NK-92 (cell line): ENCODE results near the gene PCDHB7.
"Not testable (repeated sequence)": the region's sequence is repeated elsewhere in the genome, so short reads cannot be mapped to it uniquely, and the experiment has no call there.

Source experiments
- DNase-seq: peaks from one replicate; lab custom pipeline; 2025; ENCODE audit not compliant: unreplicated experiment; lab: John Stamatoyannopoulos, UW

PCDHB7 gene

DNA sequence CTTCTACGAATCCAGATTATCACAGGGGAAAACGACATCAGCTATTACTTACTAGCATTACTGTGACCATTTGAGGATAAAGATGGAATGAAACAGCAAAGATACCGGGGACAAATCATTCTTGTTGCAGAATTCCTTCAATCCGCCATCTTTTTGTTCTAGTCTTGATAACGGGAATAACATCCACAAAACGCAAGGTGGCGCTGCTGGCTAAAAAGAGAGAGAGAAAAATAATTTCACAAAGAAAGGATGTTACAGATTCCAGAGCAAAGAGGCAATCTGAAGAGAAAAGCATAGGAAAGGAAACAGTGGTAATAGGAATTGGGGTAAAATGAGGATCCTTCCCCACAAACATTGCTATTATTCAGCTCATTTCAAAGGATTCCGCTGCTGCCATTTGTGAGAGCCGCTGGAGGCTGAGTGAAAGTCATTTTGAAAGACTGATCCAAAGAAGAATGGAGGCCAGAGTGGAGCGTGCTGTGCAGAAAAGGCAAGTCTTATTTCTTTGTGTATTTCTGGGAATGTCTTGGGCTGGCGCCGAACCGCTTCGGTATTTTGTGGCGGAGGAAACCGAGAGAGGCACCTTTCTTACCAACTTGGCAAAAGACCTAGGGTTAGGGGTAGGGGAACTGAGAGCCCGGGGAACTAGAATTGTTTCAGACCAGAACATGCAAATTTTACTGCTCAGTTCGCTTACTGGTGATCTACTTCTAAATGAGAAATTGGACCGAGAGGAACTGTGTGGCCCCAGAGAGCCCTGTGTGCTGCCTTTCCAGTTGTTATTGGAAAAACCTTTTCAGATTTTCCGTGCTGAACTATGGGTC lies at the start of gene PCDHB7:
Gene PCDHB7 (plus strand): TSS at position 264 of the 824 bp plus-strand sequence. CDS start 192 bp downstream, at position 456.
- no peak for DNase-seq

DNA sequence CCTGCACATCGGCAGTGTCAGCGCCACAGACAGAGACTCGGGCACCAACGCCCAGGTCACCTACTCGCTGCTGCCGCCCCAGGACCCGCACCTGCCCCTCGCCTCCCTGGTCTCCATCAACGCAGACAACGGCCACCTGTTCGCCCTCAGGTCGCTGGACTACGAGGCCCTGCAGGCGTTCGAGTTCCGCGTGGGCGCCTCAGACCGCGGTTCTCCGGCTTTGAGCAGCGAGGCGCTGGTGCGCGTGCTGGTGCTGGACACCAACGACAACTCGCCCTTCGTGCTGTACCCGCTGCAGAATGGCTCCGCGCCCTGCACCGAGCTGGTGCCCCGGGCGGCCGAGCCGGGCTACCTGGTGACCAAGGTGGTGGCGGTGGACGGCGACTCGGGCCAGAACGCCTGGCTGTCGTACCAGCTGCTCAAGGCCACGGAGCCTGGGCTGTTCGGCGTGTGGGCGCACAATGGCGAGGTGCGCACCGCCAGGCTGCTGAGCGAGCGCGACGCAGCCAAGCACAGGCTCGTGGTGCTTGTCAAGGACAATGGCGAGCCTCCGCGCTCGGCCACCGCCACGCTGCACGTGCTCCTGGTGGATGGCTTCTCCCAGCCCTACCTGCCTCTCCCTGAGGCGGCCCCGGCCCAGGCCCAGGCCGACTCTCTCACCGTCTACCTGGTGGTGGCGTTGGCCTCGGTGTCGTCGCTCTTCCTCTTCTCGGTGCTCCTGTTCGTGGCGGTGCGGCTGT lies 48.9 kb upstream of the PCDHB7 start:
- DNase-seq, result not testable (repeated sequence)

DNA sequence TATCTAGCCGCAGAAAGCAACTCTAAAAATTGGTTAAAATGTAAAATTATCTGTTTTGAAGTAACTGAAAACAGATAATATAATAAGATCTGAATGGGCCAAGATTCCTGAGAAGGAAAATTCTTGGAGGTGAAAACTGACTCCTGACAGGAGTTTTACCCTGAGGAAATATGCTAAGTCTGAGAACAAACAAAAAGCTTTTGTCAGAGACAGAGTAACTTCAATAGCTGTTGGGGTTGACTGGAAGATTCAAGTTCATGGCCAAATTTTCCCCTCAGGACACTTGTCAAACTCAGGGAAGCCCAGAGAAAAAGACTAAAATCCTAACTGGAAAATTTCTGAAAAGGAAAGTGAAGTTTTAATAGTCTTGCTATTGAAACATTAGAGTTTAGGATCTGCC lies 45.1 kb upstream of the PCDHB7 start:
- no peak for DNase-seq

DNA sequence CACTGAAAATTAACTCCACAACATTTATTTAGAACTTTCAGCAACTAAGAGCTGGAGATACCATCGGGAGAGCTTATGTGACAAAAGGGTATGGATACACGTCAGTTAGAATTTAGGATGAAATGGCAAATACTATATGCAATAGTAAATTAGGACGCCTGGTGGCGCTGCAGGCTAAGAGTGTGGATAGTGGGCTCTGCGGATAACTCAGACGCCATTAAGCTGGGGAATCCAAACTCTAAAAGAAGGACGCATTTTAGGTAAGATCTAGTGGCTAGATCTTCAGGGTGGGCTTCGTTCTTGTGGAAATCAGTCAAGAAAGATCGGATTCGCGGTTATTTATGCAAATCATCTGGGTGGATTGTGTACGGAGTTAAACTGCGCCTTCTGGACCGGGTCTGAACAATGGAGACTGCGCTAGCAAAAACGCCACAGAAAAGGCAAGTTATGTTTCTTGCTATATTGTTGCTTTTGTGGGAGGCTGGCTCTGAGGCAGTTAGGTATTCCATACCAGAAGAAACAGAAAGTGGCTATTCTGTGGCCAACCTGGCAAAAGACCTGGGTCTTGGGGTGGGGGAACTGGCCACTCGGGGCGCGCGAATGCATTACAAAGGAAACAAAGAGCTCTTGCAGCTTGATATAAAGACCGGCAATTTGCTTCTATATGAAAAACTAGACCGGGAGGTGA lies 37.3 kb upstream of the PCDHB7 start, which contains the start of gene PCDHB5:
Gene PCDHB5 (plus strand): TSS at position 177 of the 688 bp plus-strand sequence. CDS start 229 bp downstream, at position 406.
- DNase-seq, result no peak

DNA sequence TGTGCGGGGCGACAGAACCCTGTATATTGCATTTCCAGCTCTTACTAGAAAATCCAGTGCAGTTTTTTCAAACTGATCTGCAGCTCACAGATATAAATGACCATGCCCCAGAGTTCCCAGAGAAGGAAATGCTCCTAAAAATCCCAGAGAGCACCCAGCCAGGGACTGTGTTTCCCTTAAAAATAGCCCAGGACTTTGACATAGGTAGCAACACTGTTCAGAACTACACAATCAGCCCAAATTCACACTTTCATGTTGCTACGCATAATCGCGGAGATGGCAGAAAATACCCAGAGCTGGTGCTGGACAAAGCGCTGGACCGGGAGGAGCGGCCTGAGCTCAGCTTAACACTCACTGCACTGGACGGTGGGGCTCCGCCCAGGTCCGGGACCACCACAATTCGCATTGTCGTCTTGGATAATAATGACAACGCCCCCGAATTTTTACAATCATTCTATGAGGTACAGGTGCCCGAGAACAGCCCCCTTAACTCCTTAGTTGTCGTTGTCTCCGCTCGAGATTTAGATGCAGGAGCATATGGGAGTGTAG lies 36.7 kb upstream of the PCDHB7 start:
- no peak for DNase-seq

DNA sequence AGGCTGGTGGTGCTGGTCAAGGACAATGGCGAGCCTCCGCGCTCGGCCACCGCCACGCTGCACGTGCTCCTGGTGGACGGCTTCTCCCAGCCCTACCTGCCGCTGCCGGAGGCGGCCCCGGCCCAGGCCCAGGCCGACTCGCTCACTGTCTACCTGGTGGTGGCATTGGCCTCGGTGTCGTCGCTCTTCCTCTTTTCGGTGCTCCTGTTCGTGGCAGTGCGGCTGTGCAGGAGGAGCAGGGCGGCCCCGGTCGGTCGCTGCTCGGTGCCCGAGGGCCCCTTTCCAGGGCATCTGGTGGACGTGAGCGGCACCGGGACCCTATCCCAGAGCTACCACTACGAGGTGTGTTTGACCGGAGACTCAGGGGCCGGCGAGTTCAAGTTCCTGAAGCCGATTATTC lies 35.1 kb upstream of the PCDHB7 start:
- not testable (repeated sequence) for DNase-seq

- DNase-seq, result no peak
These were observed 22.6 kb upstream of the PCDHB7 start, which contains the start of gene PCDHB6 for GRCh38 chr5:141149812-141150211. TSS of gene PCDHB6 (plus strand) at chr5:141150057. CDS start at chr5:141150258, 201 bp downstream.

GRCh38 chr5:141150224-141150992 lies 22.0 kb upstream of the PCDHB7 start:
- DNase-seq, result no peak

DNA sequence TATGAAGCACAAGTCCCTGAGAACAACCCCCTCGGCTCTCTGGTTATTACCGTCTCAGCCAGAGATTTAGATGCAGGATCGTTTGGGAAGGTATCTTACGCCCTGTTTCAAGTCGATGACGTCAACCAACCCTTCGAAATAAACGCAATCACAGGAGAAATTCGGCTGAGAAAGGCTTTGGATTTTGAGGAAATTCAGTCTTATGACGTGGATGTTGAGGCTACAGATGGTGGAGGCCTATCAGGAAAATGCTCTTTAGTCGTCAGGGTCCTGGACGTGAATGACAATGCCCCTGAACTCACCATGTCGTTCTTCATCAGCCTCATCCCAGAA lies 21.5 kb upstream of the PCDHB7 start:
- no peak for DNase-seq

DNA sequence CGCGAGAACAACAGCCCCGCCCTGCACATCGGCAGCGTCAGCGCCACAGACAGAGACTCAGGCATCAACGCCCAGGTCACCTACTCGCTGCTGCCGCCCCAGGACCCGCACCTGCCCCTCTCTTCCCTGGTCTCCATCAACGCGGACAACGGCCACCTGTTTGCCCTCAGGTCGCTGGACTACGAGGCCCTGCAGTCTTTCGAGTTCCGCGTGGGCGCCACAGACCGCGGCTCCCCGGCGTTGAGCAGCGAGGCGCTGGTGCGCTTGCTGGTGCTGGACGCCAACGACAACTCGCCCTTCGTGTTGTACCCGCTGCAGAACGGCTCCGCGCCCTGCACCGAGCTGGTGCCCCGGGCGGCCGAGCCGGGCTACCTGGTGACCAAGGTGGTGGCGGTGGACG lies 20.8 kb upstream of the PCDHB7 start:
- not testable (repeated sequence) for DNase-seq

DNA sequence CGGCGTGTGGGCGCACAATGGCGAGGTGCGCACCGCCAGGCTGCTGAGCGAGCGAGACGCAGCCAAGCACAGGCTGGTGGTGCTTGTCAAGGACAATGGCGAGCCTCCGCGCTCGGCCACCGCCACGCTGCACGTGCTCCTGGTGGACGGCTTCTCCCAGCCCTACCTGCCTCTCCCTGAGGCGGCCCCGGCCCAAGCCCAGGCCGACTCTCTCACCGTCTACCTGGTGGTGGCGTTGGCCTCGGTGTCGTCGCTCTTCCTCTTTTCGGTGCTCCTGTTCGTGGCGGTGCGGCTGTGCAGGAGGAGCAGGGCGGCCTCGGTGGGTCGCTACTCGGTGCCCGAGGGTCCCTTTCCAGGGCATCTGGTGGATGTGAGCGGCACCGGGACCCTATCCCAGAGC lies 20.3 kb upstream of the PCDHB7 start:
- DNase-seq, result not testable (repeated sequence)

DNA sequence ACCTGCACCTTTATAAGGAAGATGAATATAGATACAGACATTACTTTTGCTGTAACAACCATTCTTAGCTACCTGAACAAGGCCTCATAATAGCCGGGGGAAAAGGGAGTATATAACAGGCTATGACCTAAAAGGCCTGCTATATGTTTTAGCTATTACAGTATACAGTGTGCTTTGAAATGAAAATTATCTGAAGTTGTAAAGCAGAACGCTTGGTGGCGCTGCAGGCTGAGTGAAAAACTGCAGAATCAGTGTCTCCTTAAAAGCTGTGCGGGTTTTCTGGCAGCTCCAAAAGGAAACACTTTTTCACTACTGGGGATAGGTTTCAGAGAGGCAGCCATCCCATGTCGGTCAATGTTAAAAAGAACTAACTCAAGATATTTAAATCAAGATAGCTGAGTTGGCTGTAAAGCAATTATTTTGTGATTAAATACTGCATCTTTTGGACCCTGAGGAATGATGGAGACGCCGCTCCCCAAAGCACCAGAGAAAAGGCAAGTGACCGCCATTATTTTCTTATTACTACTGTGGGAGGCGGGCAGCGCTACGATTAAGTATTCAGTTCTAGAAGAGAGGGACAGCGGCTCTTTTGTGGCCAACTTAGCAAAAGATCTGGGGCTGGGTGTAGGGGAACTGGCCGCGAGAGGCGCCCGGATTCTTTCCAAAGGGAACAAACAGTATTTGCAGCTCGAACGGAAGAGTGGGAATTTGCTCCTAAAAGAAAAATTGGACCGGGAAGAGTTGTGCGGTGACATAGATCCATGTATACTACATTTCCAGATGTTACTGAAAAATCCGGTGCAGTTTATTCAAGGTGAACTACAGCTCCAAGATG lies 16.7 kb upstream of the PCDHB7 start:
- DNase-seq, result no peak

GRCh38 chr5:141157356-141157755 lies 15.1 kb upstream of the PCDHB7 start:
- DNase-seq, result not testable (repeated sequence)

DNA sequence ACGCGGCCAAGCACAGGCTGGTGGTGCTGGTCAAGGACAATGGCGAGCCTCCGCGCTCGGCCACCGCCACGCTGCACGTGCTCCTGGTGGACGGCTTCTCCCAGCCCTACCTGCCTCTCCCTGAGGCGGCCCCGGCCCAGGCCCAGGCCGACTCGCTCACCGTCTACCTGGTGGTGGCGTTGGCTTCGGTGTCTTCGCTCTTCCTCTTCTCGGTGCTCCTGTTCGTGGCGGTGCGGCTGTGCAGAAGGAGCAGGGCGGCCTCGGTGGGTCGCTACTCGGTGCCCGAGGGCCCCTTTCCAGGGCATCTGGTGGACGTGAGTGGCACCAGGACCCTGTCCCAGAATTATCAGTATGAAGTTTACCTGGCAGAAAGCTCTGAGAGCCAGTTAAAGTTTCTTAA lies 14.5 kb upstream of the PCDHB7 start:
- DNase-seq, result not testable (repeated sequence)

DNA sequence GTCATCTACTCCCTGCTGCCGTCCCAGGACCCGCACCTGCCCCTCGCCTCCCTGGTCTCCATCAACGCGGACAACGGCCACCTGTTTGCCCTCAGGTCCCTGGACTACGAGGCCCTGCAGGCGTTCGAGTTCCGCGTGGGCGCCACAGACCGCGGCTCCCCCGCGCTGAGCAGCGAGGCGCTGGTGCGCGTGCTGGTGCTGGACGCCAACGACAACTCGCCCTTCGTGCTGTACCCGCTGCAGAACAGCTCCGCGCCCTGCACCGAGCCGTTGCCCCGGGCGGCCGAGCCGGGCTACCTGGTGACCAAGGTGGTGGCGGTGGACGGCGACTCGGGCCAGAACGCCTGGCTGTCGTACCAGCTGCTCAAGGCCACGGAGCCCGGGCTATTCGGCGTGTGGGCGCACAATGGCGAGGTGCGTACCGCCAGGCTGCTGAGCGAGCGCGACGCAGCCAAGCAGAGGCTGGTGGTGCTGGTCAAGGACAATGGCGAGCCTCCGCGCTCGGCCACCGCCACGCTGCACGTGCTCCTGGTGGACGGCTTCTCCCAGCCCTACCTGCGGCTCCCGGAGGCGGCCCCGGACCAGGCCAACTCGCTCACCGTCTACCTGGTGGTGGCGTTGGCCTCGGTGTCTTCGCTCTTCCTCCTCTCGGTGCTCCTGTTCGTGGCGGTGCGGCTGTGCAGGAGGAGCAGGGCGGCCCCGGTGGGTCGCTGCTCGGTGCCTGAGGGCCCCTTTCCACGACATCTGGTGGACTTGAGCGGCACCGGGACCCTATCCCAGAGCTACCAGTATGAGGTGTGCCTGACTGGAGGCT lies 2.1 kb downstream of the PCDHB7 start:
- DNase-seq, result not testable (repeated sequence)

- DNase-seq, result no peak
These were observed 3.5 kb downstream of the PCDHB7 start for GRCh38 chr5:141175933-141176332.

- not testable (repeated sequence) for DNase-seq
These were observed 5.2 kb downstream of the PCDHB7 start, which contains the start of gene PCDHB8 for GRCh38 chr5:141177577-141178191. TSS of gene PCDHB8 (plus strand) at chr5:141177790. CDS start at chr5:141178035, 245 bp downstream.

GRCh38 chr5:141179371-141179770 lies 6.9 kb downstream of the PCDHB7 start:
- DNase-seq, result not testable (repeated sequence)
